22Rv1 (cell line): ENCODE data around the gene SLC46A1.
A peak's percentile ranks its signal among the peaks of the same experiment; 100 is the strongest.

ENCODE experiments used
- H3K27ac ChIP-seq: fragments of 450-650 bp; 2 replicates; pipeline ENCODE4 v1.5.1; 2017
- CTCF ChIP-seq: fragments of 450-650 bp; IDR thresholded peaks from 2 replicates; pipeline ENCODE4 v1.5.1; 2017; ENCODE audit warnings: mild to moderate bottlenecking
- ZFX ChIP-seq: fragments of 450-650 bp; IDR thresholded peaks from 2 replicates; pipeline ENCODE4 v1.6.1; 2017; ENCODE audit warnings: antibody characterized with exemption, borderline replicate concordance

The SLC46A1 gene

GRCh38 chr17:28402844-28403243 lies 3.2 kb downstream of the SLC46A1 start:
- TF ChIP-seq CTCF = no peak
- TF ChIP-seq ZFX = no peak
- 0 out of 2 replicates have a peak overlapping the region, but pooled peaks have one; percentile 47 for H3K27ac ChIP-seq

- TF ChIP-seq CTCF = no peak
- no peak for TF ChIP-seq ZFX
Observed at GRCh38 chr17:28402224-28402630, 3.8 kb downstream of the SLC46A1 start.

GRCh38 chr17:28399808-28400207 lies 6.2 kb downstream of the SLC46A1 start:
- H3K27ac ChIP-seq = peak overlapping the region; percentile 47
- TF ChIP-seq CTCF (no peak), ZFX (no peak)

More at GRCh38 chr17:28402224-28402630, 3.8 kb downstream of the SLC46A1 start:
- peak overlapping the region; percentile 47; the same call in 1 of the 2 replicates for H3K27ac ChIP-seq

- TF ChIP-seq ZFX = no peak
- no peak for TF ChIP-seq CTCF
- H3K27ac ChIP-seq = peak overlapping the region; percentile 47
Observed at GRCh38 chr17:28398280-28398981, 7.6 kb downstream of the SLC46A1 start.

GRCh38 chr17:28397687-28398279 lies 8.2 kb downstream of the SLC46A1 start:
- H3K27ac ChIP-seq = peak overlapping the region; percentile 47
- TF ChIP-seq ZFX (no peak), CTCF (no peak)

- TF ChIP-seq ZFX (no peak), CTCF (no peak)
- H3K27ac ChIP-seq = peak overlapping the region; percentile 47; the same call in 1 of the 2 replicates
Observed at GRCh38 chr17:28397275-28397674, 8.7 kb downstream of the SLC46A1 start.

- H3K27ac ChIP-seq = no peak overlapping the region
- TF ChIP-seq CTCF = no peak
- TF ChIP-seq ZFX = no peak
Observed at GRCh38 chr17:28396635-28397239, 9.3 kb downstream of the SLC46A1 start.
